GM23338 (cell line): ENCODE results near the gene LIME1. TPM values are rescaled to one million over a fixed set of nuclear protein-coding genes. Genes with fewer than 3 reads are reported as not detected.

Experiments used
- ATAC-seq: fragments of 200-7000 bp; cut with Tn5 transposase; 3 replicates; pipeline ENCODE4 v1.9.1; 2020
- DNase-seq: peaks from one replicate; pipeline ENCODE4 v3.0.0-alpha.2; 2015; ENCODE audit warnings: low spot score
- H2AFZ ChIP-seq: fragments of 200-600 bp; sonication (generic); 2 replicates; pipeline ENCODE4 v1.8.0; 2016; ENCODE audit warnings: antibody characterized with exemption, mild to moderate bottlenecking, moderate library complexity
- H3F3A ChIP-seq: fragments of 200-600 bp; sonication (generic); replicated peaks from 2 replicates; pipeline ENCODE4 v1.8.0; 2017; ENCODE audit warnings: antibody characterized with exemption, mixed run types, low read depth
- H3K27ac ChIP-seq: fragments of 200-600 bp; sonication (generic); 2 replicates; pipeline ENCODE4 v1.6.1; 2016; ENCODE audit warnings: low read depth
- H3K27me3 ChIP-seq: fragments of 200-600 bp; sonication (generic); 2 replicates; pipeline ENCODE4 v1.8.0; 2016; ENCODE audit warnings: mild to moderate bottlenecking, mixed run types, moderate library complexity; ENCODE audit not compliant: insufficient read depth
- H3K36me3 ChIP-seq: fragments of 200-600 bp; sonication (generic); 2 replicates; pipeline ENCODE4 v1.8.0; 2016; ENCODE audit warnings: mild to moderate bottlenecking; ENCODE audit not compliant: insufficient read depth
- H3K4me1 ChIP-seq: fragments of 200-600 bp; sonication (generic); 2 replicates; pipeline ENCODE4 v1.8.0; 2016; ENCODE audit warnings: mild to moderate bottlenecking, moderate library complexity; ENCODE audit not compliant: insufficient read depth
- H3K4me2 ChIP-seq: fragments of 200-600 bp; sonication (generic); 2 replicates; pipeline ENCODE4 v1.7.1; 2017; ENCODE audit warnings: mixed run types
- H3K4me3 ChIP-seq: fragments of 200-600 bp; sonication (generic); 2 replicates; pipeline ENCODE4 v1.6.1; 2016; ENCODE audit warnings: mixed run types
- H3K79me2 ChIP-seq: fragments of 200-600 bp; sonication (generic); replicated peaks from 2 replicates; pipeline ENCODE4 v1.8.0; 2017; ENCODE audit warnings: mild to moderate bottlenecking; ENCODE audit not compliant: insufficient read depth
- H3K9me2 ChIP-seq: fragments of 200-600 bp; sonication (generic); 2 replicates; pipeline ENCODE4 v1.8.0; 2017; ENCODE audit not compliant: insufficient read depth
- H4K20me1 ChIP-seq: fragments of 200-600 bp; sonication (generic); replicated peaks from 2 replicates; pipeline ENCODE4 v1.8.0; 2017; ENCODE audit warnings: mild to moderate bottlenecking; ENCODE audit not compliant: insufficient read depth
- H3K27ac Mint-ChIP-seq: 2 replicates; pipeline ENCODE4 v1.8.0; 2020; ENCODE audit warnings: inconsistent platforms, mild to moderate bottlenecking, moderate library complexity, mixed read lengths
- H3K27me3 Mint-ChIP-seq: 3 replicates; pipeline ENCODE4 v1.8.0; 2022; ENCODE audit warnings: low read depth, mild to moderate bottlenecking, moderate library complexity, mixed read lengths, inconsistent platforms; ENCODE audit not compliant: insufficient read depth, poor library complexity
- H3K36me3 Mint-ChIP-seq: 3 replicates; pipeline ENCODE4 v1.8.0; 2021; ENCODE audit warnings: low read depth, mild to moderate bottlenecking, inconsistent platforms, moderate library complexity, mixed read lengths
- H3K4me1 Mint-ChIP-seq: 3 replicates; pipeline ENCODE4 v1.8.0; 2020; ENCODE audit warnings: mild to moderate bottlenecking, inconsistent platforms, mixed read lengths
- H3K4me3 Mint-ChIP-seq: 3 replicates; pipeline ENCODE4 v1.8.0; 2021; ENCODE audit warnings: moderate library complexity, mild to moderate bottlenecking, inconsistent platforms, mixed read lengths
- H3K9me3 Mint-ChIP-seq: 3 replicates; pipeline ENCODE4 v1.8.0; 2020; ENCODE audit warnings: moderate library complexity, mild to moderate bottlenecking, inconsistent platforms, mixed read lengths
- CREB1 ChIP-seq: fragments of 250-450 bp; sonication (Bioruptor Pico); IDR thresholded peaks from 2 replicates; pipeline ENCODE4 v1.5.0; 2020; ENCODE audit warnings: low read depth, mild to moderate bottlenecking, moderate library complexity
- EZH2phosphoT487 ChIP-seq: fragments of 200-600 bp; sonication (generic); IDR thresholded peaks from one replicate; pipeline ENCODE4 v1.8.1; 2018; ENCODE audit warnings: antibody characterized with exemption; ENCODE audit not compliant: unreplicated experiment
- JUNB ChIP-seq: IDR thresholded peaks from one replicate; pipeline ENCODE4 v1.6.1; 2016; ENCODE audit warnings: antibody characterized with exemption; ENCODE audit not compliant: unreplicated experiment
- NANOG ChIP-seq: IDR thresholded peaks from 2 replicates; pipeline ENCODE4 v1.6.1; 2016; ENCODE audit warnings: antibody characterized with exemption, borderline replicate concordance
- POLR2AphosphoS5 ChIP-seq: IDR thresholded peaks from 2 replicates; pipeline ENCODE4 v1.6.1; 2016; ENCODE audit warnings: antibody characterized with exemption, low read depth
- STAT1 ChIP-seq: IDR thresholded peaks from one replicate; pipeline ENCODE4 v1.6.1; 2016; ENCODE audit warnings: antibody characterized with exemption; ENCODE audit not compliant: unreplicated experiment
- ZNF114 ChIP-seq: fragments of 250-450 bp; sonication (Bioruptor Pico); IDR thresholded peaks from 2 replicates; pipeline ENCODE4 v1.5.0; 2020; ENCODE audit warnings: mild to moderate bottlenecking, moderate library complexity
- ZNF331 ChIP-seq: fragments of 250-450 bp; sonication (Bioruptor Pico); IDR thresholded peaks from 2 replicates; pipeline ENCODE4 v1.5.0; 2020; ENCODE audit warnings: low read depth, mild to moderate bottlenecking, moderate library complexity
- polyA plus RNA-seq: library from polyadenylated mRNA; unstranded; fragments of >200 nt; fragmentation: Nextera tagmentation; extraction: Ambion mirVana; gene quantifications from 2 replicates; pipeline ENCODE4 v1.2.1, GENCODE V29; 2016
- total RNA-seq: library from RNA; depleted of rRNA; stranded (reverse); fragments of >200 nt; shearing (Covaris generic); gene quantifications from 2 replicates; pipeline ENCODE4 v1.2.3, GENCODE V29; 2014
- TF ChIP-seq, protein P1 (sequence below): IDR thresholded peaks from 2 replicates; pipeline ENCODE4 v1.6.1; 2016; ENCODE audit warnings: antibody characterized with exemption
- TF ChIP-seq, protein P2 (sequence below): IDR thresholded peaks from one replicate; pipeline ENCODE4 v1.6.1; 2018; ENCODE audit warnings: antibody characterized with exemption; ENCODE audit not compliant: unreplicated experiment
- TF ChIP-seq, protein P3 (sequence below): fragments of 250-450 bp; sonication (Bioruptor Pico); IDR thresholded peaks from 2 replicates; pipeline ENCODE4 v1.5.0; 2020; ENCODE audit warnings: mild to moderate bottlenecking, moderate library complexity
- TF ChIP-seq, protein P4 (sequence below), 2 experiments: fragments of 200-600 bp in 1 of 2; sonication (generic) in 1 of 2; conservative IDR thresholded peaks; 2 replicates each; pipeline versions ENCODE4 v1.5.1 to v1.6.1; 2016 to 2017; ENCODE audit warnings: antibody characterized with exemption in 2 of 2, low read depth in 2 of 2, mild to moderate bottlenecking in 2 of 2, moderate library complexity in 1 of 2

LIME1 gene
- total and polyA plus RNA-seq, 2 experiments from 2014 or later = 4.7 to 12.2 TPM

DNA sequence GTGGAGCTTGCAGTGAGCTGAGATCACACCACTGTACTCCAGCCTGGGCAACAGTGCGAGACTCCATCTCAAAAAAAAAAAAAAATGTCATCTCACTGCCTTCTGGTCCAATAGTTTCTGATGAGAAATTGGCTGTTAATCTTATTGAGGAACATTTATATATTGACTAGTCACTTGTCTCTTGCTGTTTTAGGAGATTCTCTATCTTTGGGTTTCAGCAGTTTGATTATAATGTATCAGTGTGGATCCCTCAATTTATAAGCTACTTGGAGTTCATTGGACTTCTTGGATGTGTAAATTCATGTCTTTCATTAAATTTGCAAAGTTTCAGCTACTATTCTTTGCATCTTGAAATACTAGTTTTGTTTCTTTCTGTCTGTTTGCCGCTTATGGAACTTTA is 17.5 kb upstream of the LIME1 start:
- Mint-ChIP-seq H3K36me3 (peaks cover 42% of the 10 kb centered on the region), H3K9me3 (no peaks in the 10 kb centered on the region; the same call in 2 of the 3 replicates), H3K27me3 (peaks cover 4% of the 10 kb centered on the region), H3K27ac (no peak overlapping the region), H3K4me3 (no peak overlapping the region), H3K4me1 (no peaks in the 10 kb centered on the region)
- Histone ChIP-seq H3K36me3 (peaks cover 11% of the 10 kb centered on the region; the same call in 1 of the 2 replicates), H3F3A (0 out of 2 replicates have a peak, but pooled peaks cover 6% of the 10 kb centered on the region), H4K20me1 (peaks cover 22% of the 10 kb centered on the region), H3K4me2 (no peak overlapping the region), H3K27ac (no peak overlapping the region), H3K79me2 (peaks cover 68% of the 10 kb centered on the region), H3K4me1 (no peaks in the 10 kb centered on the region), H2AFZ (no peak overlapping the region), H3K4me3 (no peak overlapping the region), H3K9me2 (no peaks in the 10 kb centered on the region), H3K27me3 (no peaks in the 10 kb centered on the region)
- TF ChIP-seq CREB1 (CRISPR knock-in tag) (no peak), EZH2phosphoT487 (no peak), STAT1 (no peak), ZNF331 (CRISPR knock-in tag) (no peak), NANOG (no peak), JUNB (no peak), ZNF114 (no peak), POLR2AphosphoS5 (no peak)
- TF ChIP-seq, protein P1, sequence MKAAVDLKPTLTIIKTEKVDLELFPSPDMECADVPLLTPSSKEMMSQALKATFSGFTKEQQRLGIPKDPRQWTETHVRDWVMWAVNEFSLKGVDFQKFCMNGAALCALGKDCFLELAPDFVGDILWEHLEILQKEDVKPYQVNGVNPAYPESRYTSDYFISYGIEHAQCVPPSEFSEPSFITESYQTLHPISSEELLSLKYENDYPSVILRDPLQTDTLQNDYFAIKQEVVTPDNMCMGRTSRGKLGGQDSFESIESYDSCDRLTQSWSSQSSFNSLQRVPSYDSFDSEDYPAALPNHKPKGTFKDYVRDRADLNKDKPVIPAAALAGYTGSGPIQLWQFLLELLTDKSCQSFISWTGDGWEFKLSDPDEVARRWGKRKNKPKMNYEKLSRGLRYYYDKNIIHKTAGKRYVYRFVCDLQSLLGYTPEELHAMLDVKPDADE = no peak
- TF ChIP-seq, protein P2, sequence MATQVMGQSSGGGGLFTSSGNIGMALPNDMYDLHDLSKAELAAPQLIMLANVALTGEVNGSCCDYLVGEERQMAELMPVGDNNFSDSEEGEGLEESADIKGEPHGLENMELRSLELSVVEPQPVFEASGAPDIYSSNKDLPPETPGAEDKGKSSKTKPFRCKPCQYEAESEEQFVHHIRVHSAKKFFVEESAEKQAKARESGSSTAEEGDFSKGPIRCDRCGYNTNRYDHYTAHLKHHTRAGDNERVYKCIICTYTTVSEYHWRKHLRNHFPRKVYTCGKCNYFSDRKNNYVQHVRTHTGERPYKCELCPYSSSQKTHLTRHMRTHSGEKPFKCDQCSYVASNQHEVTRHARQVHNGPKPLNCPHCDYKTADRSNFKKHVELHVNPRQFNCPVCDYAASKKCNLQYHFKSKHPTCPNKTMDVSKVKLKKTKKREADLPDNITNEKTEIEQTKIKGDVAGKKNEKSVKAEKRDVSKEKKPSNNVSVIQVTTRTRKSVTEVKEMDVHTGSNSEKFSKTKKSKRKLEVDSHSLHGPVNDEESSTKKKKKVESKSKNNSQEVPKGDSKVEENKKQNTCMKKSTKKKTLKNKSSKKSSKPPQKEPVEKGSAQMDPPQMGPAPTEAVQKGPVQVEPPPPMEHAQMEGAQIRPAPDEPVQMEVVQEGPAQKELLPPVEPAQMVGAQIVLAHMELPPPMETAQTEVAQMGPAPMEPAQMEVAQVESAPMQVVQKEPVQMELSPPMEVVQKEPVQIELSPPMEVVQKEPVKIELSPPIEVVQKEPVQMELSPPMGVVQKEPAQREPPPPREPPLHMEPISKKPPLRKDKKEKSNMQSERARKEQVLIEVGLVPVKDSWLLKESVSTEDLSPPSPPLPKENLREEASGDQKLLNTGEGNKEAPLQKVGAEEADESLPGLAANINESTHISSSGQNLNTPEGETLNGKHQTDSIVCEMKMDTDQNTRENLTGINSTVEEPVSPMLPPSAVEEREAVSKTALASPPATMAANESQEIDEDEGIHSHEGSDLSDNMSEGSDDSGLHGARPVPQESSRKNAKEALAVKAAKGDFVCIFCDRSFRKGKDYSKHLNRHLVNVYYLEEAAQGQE = no peak
- TF ChIP-seq, protein P3, sequence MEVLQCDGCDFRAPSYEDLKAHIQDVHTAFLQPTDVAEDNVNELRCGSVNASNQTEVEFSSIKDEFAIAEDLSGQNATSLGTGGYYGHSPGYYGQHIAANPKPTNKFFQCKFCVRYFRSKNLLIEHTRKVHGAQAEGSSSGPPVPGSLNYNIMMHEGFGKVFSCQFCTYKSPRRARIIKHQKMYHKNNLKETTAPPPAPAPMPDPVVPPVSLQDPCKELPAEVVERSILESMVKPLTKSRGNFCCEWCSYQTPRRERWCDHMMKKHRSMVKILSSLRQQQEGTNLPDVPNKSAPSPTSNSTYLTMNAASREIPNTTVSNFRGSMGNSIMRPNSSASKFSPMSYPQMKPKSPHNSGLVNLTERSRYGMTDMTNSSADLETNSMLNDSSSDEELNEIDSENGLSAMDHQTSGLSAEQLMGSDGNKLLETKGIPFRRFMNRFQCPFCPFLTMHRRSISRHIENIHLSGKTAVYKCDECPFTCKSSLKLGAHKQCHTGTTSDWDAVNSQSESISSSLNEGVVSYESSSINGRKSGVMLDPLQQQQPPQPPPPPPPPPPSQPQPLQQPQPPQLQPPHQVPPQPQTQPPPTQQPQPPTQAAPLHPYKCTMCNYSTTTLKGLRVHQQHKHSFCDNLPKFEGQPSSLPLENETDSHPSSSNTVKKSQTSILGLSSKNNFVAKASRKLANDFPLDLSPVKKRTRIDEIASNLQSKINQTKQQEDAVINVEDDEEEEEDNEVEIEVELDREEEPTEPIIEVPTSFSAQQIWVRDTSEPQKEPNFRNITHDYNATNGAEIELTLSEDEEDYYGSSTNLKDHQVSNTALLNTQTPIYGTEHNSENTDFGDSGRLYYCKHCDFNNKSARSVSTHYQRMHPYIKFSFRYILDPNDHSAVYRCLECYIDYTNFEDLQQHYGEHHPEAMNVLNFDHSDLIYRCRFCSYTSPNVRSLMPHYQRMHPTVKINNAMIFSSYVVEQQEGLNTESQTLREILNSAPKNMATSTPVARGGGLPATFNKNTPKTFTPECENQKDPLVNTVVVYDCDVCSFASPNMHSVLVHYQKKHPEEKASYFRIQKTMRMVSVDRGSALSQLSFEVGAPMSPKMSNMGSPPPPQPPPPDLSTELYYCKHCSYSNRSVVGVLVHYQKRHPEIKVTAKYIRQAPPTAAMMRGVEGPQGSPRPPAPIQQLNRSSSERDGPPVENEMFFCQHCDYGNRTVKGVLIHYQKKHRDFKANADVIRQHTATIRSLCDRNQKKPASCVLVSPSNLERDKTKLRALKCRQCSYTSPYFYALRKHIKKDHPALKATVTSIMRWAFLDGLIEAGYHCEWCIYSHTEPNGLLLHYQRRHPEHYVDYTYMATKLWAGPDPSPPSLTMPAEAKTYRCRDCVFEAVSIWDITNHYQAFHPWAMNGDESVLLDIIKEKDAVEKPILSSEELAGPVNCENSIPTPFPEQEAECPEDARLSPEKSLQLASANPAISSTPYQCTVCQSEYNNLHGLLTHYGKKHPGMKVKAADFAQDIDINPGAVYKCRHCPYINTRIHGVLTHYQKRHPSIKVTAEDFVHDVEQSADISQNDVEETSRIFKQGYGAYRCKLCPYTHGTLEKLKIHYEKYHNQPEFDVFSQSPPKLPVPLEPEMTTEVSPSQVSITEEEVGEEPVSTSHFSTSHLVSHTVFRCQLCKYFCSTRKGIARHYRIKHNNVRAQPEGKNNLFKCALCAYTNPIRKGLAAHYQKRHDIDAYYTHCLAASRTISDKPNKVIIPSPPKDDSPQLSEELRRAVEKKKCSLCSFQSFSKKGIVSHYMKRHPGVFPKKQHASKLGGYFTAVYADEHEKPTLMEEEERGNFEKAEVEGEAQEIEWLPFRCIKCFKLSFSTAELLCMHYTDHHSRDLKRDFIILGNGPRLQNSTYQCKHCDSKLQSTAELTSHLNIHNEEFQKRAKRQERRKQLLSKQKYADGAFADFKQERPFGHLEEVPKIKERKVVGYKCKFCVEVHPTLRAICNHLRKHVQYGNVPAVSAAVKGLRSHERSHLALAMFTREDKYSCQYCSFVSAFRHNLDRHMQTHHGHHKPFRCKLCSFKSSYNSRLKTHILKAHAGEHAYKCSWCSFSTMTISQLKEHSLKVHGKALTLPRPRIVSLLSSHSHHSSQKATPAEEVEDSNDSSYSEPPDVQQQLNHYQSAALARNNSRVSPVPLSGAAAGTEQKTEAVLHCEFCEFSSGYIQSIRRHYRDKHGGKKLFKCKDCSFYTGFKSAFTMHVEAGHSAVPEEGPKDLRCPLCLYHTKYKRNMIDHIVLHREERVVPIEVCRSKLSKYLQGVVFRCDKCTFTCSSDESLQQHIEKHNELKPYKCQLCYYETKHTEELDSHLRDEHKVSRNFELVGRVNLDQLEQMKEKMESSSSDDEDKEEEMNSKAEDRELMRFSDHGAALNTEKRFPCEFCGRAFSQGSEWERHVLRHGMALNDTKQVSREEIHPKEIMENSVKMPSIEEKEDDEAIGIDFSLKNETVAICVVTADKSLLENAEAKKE = no peak
- TF ChIP-seq, protein P4, sequence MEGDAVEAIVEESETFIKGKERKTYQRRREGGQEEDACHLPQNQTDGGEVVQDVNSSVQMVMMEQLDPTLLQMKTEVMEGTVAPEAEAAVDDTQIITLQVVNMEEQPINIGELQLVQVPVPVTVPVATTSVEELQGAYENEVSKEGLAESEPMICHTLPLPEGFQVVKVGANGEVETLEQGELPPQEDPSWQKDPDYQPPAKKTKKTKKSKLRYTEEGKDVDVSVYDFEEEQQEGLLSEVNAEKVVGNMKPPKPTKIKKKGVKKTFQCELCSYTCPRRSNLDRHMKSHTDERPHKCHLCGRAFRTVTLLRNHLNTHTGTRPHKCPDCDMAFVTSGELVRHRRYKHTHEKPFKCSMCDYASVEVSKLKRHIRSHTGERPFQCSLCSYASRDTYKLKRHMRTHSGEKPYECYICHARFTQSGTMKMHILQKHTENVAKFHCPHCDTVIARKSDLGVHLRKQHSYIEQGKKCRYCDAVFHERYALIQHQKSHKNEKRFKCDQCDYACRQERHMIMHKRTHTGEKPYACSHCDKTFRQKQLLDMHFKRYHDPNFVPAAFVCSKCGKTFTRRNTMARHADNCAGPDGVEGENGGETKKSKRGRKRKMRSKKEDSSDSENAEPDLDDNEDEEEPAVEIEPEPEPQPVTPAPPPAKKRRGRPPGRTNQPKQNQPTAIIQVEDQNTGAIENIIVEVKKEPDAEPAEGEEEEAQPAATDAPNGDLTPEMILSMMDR (conservative IDR thresholded peaks at IDR 0.05; ENCODE audit: low read depth in 2 of 2) = no peak
- ATAC-seq (no peak), DNase-seq (no peak)
